GM10248 (cell line): ENCODE measurements around the gene ANKRD63.
A peak's percentile ranks its signal among the peaks of the same experiment; 100 is the strongest.

ENCODE experiments used
- CTCF ChIA-PET: fragments of 300-600 bp; sonication (Branson Sonifier 250); formaldehyde crosslinking; extraction: SDS; loops from one replicate; lab custom pipeline; 2021; ENCODE audit warnings: antibody characterized with exemption; lab: Yijun Ruan, JAX
- POLR2A ChIA-PET: fragments of 350-650 bp; sonication (Branson Sonifier 250); formaldehyde crosslinking; extraction: SDS; loops from one replicate; lab custom pipeline; 2020; ENCODE audit warnings: antibody characterized with exemption; lab: Yijun Ruan, JAX
- DNase-seq: peaks from one replicate; pipeline ENCODE4 v3.0.0; 2012; ENCODE audit errors: extremely low spot score
- TF ChIP-seq, protein P1 (sequence below): IDR thresholded peaks from 2 replicates; pipeline ENCODE4 v1.5.1; 2012; ENCODE audit warnings: mild to moderate bottlenecking, low read depth; ENCODE audit errors: extremely low read depth, missing control alignments, control extremely low read depth

ANKRD63 gene

DNA sequence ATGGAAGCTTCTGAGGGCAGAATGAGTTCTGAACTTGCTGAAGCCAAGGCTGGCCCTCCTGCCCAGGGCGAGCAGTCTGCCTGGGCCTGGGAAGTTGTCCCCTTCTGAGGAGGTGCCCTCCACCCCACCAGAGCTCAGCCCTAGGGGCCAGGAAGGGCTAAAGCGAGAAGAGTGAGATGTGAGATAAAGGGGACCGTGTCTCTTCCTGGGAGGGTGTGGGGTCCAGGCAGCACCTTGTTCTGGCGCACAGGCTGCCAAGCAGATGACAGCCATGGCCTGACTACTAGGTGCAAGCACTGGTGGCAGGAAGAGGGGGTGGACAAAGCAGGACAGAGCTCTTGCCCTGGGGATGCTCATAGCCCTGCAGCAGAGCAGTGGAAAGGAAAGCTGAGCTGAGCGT lies 40.3 kb downstream of the ANKRD63 start:
- ChIA-PET POLR2A (no interaction called here), CTCF (interaction anchor here (0.9 to 10.0 kb wide), 4 partner anchors 25 to 95 kb away, joined by 3 to 101 read pairs (median 8); no protein-coding TSS in a partner anchor)

DNA sequence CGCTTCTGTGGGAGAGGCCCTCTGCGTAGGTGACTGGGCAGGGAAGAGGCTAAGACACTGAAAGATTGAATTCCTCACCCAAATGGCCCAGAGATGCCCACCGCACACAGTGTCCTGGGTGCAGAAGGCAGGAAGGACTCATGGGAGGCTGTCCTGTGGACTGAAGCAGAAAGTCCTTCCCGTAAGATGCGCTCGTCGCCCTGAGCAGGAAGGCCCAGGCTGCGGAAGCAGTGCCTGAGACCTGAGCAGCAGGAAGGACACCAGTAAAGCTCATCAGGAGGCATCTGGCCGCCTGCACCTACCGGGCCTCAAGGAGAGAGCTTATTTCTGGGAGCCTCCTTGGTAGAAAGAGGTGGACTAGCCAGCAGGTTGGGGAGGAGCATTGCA lies 40.7 kb downstream of the ANKRD63 start:
- CTCF ChIA-PET, result interaction anchor here (0.9 to 10.0 kb wide), 4 partner anchors 25 to 95 kb away, joined by 3 to 101 read pairs (median 8); no protein-coding TSS in a partner anchor

More for the DNA sequence above, 40.3 kb downstream of the ANKRD63 start:
- TF ChIP-seq, protein P1, sequence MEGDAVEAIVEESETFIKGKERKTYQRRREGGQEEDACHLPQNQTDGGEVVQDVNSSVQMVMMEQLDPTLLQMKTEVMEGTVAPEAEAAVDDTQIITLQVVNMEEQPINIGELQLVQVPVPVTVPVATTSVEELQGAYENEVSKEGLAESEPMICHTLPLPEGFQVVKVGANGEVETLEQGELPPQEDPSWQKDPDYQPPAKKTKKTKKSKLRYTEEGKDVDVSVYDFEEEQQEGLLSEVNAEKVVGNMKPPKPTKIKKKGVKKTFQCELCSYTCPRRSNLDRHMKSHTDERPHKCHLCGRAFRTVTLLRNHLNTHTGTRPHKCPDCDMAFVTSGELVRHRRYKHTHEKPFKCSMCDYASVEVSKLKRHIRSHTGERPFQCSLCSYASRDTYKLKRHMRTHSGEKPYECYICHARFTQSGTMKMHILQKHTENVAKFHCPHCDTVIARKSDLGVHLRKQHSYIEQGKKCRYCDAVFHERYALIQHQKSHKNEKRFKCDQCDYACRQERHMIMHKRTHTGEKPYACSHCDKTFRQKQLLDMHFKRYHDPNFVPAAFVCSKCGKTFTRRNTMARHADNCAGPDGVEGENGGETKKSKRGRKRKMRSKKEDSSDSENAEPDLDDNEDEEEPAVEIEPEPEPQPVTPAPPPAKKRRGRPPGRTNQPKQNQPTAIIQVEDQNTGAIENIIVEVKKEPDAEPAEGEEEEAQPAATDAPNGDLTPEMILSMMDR, result no peak
- no peak for DNase-seq

DNA sequence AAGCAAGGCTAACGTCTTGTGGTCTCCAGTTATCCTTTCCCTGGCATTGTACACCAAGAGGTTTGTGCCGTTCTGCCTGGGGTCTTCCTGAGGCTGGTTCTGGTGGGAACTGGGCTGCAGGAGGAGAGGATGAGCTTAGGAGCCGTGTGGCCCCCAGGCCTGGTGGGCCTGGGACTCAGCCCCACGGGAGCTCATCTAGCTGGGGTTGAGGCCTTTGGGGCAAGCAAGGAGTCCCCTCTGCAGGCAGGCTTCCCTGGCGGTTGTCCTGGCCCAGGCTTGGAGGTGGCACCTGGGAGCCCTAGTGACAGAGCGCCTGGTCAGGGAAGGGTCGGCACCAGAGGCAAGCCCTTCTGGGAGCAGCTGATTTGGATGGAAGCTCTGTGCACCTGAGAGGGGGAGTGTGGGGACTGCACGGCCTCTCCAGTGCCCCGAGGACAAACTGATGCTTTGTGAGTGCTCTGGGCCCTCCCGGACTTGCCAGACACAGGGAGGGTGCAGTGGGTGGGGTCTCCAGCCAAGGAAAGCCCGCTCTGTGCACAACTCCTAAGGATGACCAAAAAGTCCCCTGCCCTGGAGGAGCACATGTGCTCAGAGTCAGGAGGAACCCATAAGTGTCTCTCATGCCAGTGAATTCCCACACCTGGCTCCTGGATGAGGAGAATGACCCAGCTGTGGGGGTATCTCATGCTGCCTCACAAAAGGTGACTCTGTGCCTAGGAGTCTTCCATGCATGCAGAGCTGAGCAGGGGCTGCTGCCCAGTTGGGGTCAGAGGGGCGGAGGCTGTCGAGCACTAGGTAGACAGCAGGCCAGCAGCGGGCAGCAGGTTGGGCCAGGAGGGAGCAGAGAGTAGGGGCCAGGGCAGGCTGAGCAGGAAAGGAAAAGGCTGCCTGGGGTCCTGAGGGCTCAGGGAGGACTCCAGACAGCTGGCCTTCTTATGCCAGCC lies 41.3 kb downstream of the ANKRD63 start:
- TF ChIP-seq, protein P1, result no peak
- POLR2A ChIA-PET, result no interaction called here
- CTCF ChIA-PET, result interaction anchor here (0.6 to 10.0 kb wide), 5 partner anchors 11 to 32 kb away, joined by 3 to 101 read pairs (median 8); no protein-coding TSS in a partner anchor
- peak; percentile 19 for DNase-seq

More for the DNA sequence above, 40.7 kb downstream of the ANKRD63 start:
- no peak for DNase-seq
- TF ChIP-seq, protein P1, result no peak
- POLR2A ChIA-PET, result no interaction called here

DNA sequence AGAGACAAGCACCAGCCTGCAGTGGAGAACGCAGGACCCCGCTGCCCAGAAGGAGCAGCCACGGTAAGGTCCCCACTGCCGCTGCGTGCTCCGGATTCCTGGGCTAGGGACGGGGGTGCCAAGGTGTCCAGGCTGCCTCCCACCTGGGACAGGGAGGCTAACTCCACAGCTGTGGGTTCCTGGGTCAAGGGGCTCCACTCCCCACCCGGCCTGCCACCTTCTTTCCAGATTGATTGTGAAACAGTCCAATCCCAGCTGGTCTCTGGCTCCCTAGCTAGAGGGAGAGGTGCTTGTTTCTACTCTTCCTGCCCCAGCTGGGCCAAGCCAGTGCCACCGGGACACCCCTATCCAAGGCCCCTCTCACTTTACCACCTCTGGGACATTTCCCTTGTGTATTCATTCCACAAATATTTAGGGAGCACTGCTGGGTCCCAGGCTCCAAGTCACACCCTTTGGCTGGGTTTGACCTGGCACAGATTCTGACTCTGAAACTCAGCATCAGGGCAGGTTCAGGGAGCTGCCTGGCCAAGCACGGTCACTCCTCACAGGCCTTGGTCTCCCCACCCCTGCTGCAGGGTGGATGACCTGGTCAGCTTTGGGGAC lies 42.1 kb downstream of the ANKRD63 start:
- TF ChIP-seq, protein P1, result no peak
- ChIA-PET CTCF (interaction anchor here (0.6 to 10.0 kb wide), 7 partner anchors 10 to 33 kb away, joined by 3 to 101 read pairs (median 8); no protein-coding TSS in a partner anchor), POLR2A (no interaction called here)
- peak; percentile 22 for DNase-seq

DNA sequence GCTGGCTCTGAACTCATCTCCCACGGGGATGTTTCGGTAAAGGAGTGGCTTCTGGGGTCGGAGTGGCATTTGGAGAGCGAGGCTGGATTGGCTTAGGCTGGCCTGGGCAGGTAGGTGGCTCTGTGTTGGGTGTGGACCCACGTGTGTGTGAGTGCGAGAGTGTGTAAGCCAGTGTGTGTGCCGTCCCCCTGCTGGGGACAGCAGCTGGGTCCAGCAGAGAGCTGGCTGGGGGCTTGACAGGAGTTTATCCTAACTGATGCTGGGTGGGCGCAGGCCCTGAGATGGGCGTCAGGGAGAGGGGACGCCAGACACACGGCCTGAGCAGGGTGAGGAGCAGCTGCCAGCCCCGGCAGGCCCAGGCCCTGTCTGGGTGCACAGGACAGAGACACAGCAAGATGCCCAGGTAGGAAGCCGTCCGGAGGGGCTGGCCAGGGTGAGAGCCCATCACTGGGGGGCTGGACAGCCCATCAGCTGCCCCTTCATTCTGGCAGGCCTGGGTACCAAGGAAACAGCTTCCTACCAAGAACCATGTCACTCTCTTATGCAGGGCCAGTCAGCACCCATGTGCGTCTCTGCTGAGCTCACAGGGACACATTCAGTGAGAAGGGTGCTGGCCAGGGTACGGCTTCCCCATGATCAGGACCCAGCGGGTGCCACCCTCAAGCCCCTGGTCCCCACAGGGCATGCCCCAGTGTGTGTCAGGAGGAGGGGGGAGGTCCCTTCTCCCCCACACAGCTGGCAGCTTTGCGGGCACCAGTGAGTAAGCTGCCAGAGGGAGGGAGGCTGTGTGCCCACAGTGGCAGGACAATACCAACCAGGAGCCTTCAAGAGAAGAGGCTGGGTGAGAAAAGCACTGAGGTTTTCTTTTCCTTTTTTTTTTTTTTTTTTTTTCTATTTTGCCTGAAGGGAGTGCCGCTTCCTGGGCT lies 42.9 kb downstream of the ANKRD63 start:
- POLR2A ChIA-PET, result no interaction called here

More for the DNA sequence above, 42.9 kb downstream of the ANKRD63 start:
- TF ChIP-seq, protein P1, result no peak
- CTCF ChIA-PET, result interaction anchor here (1.0 to 10.0 kb wide), 12 partner anchors 8 to 105 kb away, joined by 3 to 101 read pairs (median 8); no protein-coding TSS in a partner anchor
- peak; percentile 24 for DNase-seq
